ENCODE data around the gene URB2. TPM values are rescaled to one million over a fixed set of nuclear protein-coding genes. Genes with fewer than 3 reads are reported as not detected.
A peak's percentile ranks its signal among the peaks of the same experiment; 100 is the strongest.

Gene URB2
- total RNA-seq, result 1 to 10 TPM; 3.7 to 7.6 (median 3.9) TPM
- long read RNA-seq, partial matches to known transcripts, result 1 of 1 reads
- long read RNA-seq, other reads (novel, unspliced or antisense), result 0 of 1 reads

DNA sequence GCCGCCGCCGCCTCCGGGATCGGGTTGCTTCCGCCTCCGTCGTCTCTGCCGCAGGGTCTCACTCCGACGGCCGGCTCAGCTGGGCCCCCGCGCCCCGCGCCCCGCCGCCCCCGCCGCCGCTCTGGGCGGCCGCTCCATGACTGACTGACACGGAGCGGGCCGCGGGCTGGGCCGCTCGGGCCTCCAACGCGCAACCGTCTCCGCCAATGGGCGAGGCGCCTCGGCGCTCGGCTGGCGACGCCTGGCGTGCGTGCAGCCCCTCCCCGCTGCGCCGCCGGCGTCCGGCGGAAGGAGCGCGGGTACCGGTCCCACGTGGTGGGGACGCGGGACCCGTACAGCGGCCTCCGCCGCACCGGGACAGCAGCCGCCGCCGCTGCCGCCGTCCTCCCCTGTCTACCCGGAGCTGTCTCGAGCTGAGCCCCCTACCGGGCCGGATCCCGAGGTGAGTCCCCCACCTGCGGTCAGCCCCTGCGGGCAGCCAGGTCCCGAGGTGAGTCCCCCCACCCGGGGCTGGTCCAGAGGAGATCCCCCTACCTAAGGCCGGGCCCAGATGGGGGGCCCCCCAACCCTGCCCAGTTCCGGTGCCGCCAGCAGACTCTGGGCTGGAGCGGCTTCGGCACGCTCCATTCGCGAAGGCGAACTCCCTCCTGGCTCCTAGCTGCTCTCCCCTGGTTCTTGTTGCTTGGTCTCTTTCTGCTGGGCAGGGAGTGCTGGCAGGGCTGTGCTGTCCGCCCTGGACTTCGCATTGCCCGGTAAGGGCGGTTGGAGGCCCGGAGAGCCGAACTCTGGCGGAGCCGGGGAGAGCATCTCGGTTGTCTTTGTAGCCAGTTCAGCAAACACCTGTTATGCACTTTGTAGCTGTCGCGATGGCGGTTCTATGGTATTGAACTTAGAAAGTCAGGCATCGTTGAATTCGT lies at the start of gene URB2, which contains the start of gene TAF5L:
TSS of gene URB2 (plus strand) at position 333 of the 917 bp plus-strand sequence. CDS start 1,387 bp downstream, outside the sequence.
TSS of gene TAF5L (minus strand) at position 208 of the 917 bp plus-strand sequence. CDS start 11,640 bp downstream, outside the sequence.
- H3K4me3 ChIP-seq, result peak within 1 kb of the TSS; percentile 96 to 99 (median 97)
- DNase-seq, result peak; percentile 91 to 93 (median 92)
- H3K36me3 ChIP-seq, result no peaks in the 10 kb centered on the region
- peaks cover 0 to 26% (median 13%) of the 10 kb centered on the region in 4 donors for H3K4me1 ChIP-seq
- 0% methylated on average over 13 of the region's 97 CpGs for WGBS (ENCODE audit: insufficient coverage, low coverage, low lambda C conversion rate, missing lambda C conversion rate)
- no peaks in the 10 kb centered on the region for H3K27me3 ChIP-seq
- TF ChIP-seq POLR2A (IDR thresholded peaks at IDR 0.05), result peak; percentile 72
- TF ChIP-seq, protein P1, sequence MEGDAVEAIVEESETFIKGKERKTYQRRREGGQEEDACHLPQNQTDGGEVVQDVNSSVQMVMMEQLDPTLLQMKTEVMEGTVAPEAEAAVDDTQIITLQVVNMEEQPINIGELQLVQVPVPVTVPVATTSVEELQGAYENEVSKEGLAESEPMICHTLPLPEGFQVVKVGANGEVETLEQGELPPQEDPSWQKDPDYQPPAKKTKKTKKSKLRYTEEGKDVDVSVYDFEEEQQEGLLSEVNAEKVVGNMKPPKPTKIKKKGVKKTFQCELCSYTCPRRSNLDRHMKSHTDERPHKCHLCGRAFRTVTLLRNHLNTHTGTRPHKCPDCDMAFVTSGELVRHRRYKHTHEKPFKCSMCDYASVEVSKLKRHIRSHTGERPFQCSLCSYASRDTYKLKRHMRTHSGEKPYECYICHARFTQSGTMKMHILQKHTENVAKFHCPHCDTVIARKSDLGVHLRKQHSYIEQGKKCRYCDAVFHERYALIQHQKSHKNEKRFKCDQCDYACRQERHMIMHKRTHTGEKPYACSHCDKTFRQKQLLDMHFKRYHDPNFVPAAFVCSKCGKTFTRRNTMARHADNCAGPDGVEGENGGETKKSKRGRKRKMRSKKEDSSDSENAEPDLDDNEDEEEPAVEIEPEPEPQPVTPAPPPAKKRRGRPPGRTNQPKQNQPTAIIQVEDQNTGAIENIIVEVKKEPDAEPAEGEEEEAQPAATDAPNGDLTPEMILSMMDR (IDR thresholded peaks at IDR 0.05), result no peak
- intact Hi-C loops (cut with DNase I), result loop anchor here in 1 of 2 donors (10.0 kb wide), 1 partner anchor 51 kb away; no protein-coding TSS in a partner anchor
- peak; percentile 95 to 98 (median 96) for ATAC-seq
- H3K9me3 ChIP-seq, result no peaks in the 10 kb centered on the region
- H3K27ac ChIP-seq, result peak within 1 kb of the TSS; percentile 60 to 84 (median 65)

DNA sequence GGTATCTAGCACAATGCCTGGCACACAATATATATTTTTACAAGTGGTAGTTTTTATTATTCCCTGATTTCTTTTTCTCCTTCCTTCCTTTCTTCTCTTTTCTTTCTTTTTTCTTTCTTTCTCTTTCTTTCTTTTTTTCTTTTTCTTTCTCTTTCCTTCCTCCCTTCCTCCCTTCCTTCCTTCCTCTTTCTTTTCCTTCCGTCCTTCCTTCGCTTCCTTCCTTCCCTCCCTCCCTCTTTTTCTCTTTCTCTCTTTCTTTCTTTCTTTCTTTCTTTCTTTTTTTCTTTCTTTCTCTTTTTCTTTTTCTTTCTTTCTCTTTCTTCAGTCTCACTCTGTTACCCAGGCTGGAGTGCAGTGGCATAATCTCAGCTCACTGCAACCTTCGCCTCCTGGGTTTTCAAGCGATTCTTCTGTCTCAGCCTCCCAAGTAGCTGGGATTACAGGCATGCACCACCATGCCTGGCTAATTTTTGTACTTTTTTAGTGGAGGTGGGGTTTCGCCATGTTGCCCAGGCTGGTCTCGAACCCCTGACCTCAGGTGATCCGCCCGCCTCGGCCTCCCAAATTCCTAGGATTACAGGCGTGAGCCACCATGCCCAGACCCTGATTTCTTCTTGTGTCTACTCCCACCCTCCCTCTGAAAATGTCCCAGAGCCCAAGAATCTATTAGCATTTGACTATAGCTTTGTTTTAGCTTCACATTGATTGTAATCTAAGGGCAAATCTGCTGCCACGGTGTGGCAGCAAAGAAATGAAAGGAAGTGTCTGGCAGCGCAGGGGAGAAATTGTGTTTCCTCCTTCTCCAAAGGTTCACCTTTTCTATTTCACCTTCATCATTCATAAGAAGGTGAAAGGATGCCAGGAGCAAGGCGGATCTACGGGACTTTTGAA lies 47.6 kb upstream of the URB2 start:
- no peaks in the 10 kb centered on the region for H3K9me3 ChIP-seq
- peak overlapping the region in 1 of 3 donors; percentile 8 for H3K27ac ChIP-seq
- H3K4me1 ChIP-seq, result no peaks in the 10 kb centered on the region
- no peaks in the 10 kb centered on the region for H3K27me3 ChIP-seq
- 66% methylated on average over 14 of the region's 14 CpGs for WGBS (ENCODE audit: insufficient coverage, low coverage, low lambda C conversion rate, missing lambda C conversion rate)
- DNase-seq (no peak), ATAC-seq (no peak)
- intact Hi-C loops (cut with DNase I), result loop anchor here in 1 of 2 donors (10.0 kb wide), 1 partner anchor 46 kb away; the partner anchor contains the start of genes TAF5L and URB2
- no peak overlapping the region for H3K4me3 ChIP-seq
- H3K36me3 ChIP-seq, result no peaks in the 10 kb centered on the region
- TF ChIP-seq POLR2A (IDR thresholded peaks at IDR 0.05), result no peak
- TF ChIP-seq, protein P1 (IDR thresholded peaks at IDR 0.05), result no peak

DNA sequence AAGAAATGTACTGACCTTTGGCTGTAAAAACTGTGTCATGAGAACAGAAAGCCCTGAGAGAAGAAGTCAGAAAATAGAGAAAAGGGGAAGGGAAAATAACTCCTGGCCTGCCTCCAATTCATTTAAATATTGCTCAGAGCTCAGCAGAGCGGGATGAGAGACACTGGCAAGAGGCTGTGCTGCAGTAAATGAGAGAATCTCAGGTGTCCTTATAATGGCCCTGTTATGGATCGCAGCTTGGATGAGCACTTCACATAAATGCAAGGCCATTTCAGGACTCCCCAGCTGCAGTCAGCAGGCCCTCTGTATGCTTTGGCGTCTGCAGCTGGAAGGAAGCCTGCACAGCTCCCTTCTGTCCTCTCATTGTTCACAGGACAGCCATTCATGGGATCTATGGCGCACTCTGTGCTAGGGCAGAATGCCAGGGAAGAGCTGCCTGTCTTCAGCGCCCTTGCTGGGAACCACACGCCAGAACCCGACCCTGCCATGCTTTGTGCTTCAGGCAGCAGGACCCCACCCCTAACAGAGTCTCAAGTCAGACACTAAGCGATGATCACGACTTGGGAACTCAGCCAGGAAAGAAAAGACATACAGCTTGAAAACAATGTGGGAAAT lies 46.9 kb upstream of the URB2 start:
- peak overlapping the region in 1 of 3 donors; percentile 8 for H3K27ac ChIP-seq
- WGBS (ENCODE audit: insufficient coverage, low coverage, low lambda C conversion rate, missing lambda C conversion rate), result 19% methylated on average over 8 of the region's 9 CpGs
- H3K4me3 ChIP-seq, result no peak overlapping the region
- no peaks in the 10 kb centered on the region for H3K36me3 ChIP-seq
- ATAC-seq (peak; percentile 72 to 83 (median 82)), DNase-seq (peak in 2 of 3 donors; percentile 40 to 54)
- H3K27me3 ChIP-seq, result no peaks in the 10 kb centered on the region
- H3K9me3 ChIP-seq, result no peaks in the 10 kb centered on the region
- intact Hi-C loops (cut with DNase I), result loop anchor here in 1 of 2 donors (10.0 kb wide), 1 partner anchor 46 kb away; the partner anchor contains the start of genes TAF5L and URB2
- no peaks in the 10 kb centered on the region for H3K4me1 ChIP-seq
- TF ChIP-seq POLR2A (IDR thresholded peaks at IDR 0.05), result no peak
- TF ChIP-seq, protein P1 (IDR thresholded peaks at IDR 0.05), result no peak

DNA sequence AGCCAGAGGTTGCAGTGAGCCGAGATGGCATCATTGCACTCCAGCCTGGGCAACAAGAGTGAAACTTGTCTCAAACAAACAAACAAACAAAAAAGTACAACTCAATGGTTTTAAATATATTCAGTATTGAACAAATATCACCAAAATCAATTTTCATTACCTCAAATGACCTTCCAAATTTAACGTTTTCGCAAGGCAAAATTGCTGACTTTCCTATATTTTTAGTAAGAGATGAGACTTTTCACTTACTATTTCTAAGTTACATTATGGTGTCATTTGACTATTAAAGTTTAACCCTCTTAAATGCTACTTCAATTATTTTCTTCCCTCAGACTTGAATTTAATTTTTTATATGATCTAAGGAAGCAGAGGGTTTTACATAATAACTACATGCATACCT lies 44.6 kb upstream of the URB2 start:
- ATAC-seq (peak in 1 of 4 donors; percentile 53), DNase-seq (no peak)
- Histone ChIP-seq H3K4me1 (no peaks in the 10 kb centered on the region), H3K27ac (no peak overlapping the region), H3K4me3 (no peak overlapping the region), H3K36me3 (no peaks in the 10 kb centered on the region), H3K9me3 (no peaks in the 10 kb centered on the region), H3K27me3 (no peaks in the 10 kb centered on the region)
- intact Hi-C loops (cut with DNase I), result no loop called here
- 22% methylated on average over 3 of the region's 3 CpGs for WGBS (ENCODE audit: insufficient coverage, low coverage, low lambda C conversion rate, missing lambda C conversion rate)
- TF ChIP-seq, protein P1 (IDR thresholded peaks at IDR 0.05), result no peak
- no peak for TF ChIP-seq POLR2A (IDR thresholded peaks at IDR 0.05)

Measured in right lobe of liver (tissue), 6 donors.